Measurements from ENCODE around the gene DMRTA1.
"Not testable (repeated sequence)": the region's sequence is repeated elsewhere in the genome, so short reads cannot be mapped to it uniquely, and the experiment has no call there.

DMRTA1 gene, protein sequence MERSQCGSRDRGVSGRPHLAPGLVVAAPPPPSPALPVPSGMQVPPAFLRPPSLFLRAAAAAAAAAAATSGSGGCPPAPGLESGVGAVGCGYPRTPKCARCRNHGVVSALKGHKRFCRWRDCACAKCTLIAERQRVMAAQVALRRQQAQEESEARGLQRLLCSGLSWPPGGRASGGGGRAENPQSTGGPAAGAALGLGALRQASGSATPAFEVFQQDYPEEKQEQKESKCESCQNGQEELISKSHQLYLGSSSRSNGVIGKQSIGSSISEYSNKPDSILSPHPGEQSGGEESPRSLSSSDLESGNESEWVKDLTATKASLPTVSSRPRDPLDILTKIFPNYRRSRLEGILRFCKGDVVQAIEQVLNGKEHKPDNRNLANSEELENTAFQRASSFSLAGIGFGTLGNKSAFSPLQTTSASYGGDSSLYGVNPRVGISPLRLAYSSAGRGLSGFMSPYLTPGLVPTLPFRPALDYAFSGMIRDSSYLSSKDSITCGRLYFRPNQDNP

DNA sequence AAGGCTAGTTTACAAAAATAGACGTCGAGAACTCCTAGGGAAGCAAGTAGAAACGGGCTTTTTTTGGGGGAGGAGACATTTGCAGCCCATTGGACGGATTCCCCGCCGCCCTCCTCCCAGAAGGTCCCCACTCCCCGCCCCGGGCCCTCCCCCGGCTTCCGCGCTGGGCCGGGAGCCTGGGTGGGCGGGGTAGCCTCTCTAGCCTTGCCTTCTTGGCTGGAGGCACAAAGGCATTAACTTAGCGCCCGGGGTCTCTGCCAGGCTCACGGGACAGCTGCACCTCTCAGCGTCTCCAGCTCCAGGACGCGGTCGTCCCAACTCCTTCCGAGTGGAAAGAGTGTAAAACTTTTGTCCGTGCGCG lies at the start of gene DMRTA1:
DMRTA1 (plus strand) TSS at position 236 of the 361 bp plus-strand sequence. CDS start 242 bp downstream, outside the sequence.
- no peak for DNase-seq

DNA sequence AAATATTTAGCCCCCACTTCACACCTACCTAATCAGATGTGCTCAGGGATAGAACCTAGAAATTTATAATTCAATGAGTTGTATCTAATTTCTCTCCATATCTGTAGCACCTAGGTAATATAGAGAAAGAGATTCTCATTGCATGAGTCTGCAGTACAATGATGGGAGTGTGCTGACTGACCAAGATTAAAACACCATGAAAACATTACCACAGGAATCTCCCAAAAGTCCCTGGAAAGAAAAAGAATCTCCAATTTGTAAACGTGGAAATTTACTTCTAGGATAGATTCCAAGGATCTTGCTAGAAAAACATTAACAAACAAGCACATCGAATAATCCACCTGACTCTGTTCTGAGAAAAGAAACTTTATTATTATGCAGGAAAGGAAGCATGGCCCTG lies 45.0 kb upstream of the DMRTA1 start:
- no peak for DNase-seq

DNA sequence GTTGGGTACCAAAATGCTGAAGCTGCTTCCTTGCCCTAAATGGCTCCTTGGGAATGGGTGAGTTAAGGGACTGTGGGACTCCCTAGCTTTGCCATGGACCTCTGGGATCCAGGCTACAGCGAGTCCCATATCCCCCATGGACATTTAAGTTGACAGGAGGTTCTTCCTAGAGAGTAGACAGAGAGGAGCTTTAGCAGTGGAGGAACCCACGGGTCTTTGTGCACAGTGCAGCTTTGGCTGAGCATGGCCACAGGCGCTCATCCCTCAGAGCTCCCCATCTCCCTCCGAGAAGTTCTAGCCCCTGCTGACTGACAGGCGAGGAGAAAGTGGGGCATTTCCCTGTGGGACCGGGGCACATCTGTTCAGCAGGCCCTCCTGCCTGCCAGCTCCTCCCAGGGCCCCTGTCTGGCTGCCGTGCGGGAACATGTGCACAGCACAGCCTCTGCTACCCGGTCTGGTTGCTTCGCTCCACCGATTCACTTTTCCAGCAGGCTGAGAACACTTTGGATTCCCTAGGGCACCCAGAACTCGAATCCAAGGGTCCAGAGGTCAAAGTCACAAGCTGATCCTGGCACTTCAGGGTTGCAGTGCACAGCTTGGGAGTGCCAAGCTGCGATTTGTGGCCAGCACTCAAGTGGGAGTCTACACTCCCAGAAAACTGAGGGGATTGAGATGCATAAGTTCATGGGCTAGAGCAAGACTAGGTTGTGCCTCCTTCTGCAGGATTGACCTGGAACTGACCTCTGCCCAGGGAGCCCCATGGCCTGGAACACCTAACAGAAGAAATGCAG lies 40.6 kb upstream of the DMRTA1 start:
- no peak for DNase-seq

DNA sequence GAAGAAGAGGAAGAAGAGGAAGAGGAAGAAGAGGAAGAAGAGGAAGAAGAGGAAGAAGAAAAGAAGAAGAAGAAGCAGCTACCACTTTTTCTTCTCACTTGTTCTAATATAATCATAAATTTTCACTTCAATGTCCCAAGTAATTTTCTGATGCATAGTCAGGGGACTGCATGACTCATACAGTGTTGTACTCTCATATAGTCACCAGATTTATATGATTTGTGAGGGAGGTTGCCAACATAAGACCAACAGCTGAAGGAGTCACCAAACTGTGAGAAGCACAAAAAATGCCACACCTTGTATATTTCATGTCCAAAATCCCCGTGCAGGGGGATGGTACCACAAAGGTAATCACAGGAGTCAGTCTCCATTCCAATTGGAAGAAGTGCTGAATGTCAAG lies 32.7 kb upstream of the DMRTA1 start:
- DNase-seq, result no peak

DNA sequence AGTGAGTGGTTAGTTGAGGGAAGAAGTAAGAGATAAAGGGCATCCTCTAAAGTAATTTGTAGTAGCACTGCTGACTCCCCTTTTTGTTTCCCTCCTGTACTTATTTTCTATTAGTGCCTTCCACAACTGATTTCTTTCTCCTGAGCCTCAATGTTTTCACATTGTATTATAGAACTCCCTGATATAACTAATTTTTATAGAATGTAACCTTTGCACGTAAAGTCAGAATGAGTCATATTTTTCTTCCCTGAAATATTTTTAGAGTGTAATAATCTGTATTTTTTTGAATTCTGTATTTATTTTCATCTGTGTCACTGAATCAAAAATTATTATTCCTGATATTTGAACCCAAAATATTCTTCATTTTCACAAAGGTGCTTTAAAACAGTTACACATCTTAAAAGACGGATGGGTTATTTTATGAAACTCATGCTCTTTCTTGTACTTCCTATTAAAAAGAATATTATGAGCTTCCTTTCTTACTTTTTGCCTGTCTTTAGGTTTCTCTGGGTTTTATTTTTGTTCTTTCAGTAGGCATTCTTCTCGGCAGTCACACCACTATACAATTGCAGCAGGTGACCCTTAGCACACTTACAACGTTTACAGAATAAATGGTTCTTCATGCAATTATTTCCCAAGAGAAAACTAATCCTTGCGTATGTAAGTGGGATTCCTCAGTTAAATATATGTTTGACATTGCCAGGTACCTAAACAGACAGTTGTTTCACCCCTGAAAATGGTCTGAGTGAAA lies 30.5 kb upstream of the DMRTA1 start:
- no peak for DNase-seq

DNA sequence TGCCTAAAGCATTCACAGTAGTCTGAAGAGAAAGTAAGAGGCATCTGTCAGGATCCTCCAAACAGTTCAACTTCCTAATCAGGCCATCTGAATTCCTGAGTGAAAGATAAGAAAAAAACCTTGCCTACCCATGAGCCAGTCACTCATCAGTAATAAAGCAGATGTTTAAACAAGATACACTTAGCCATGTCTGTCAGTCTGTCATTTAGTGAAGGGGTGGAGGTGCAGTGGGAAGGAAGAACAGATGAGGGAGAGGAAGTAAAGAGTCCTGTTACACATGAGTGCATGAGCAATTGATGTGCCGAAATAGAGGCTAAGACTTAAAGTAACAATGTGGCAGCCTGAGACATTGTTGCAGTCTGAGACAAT lies 29.9 kb upstream of the DMRTA1 start:
- no peak for DNase-seq

DNA sequence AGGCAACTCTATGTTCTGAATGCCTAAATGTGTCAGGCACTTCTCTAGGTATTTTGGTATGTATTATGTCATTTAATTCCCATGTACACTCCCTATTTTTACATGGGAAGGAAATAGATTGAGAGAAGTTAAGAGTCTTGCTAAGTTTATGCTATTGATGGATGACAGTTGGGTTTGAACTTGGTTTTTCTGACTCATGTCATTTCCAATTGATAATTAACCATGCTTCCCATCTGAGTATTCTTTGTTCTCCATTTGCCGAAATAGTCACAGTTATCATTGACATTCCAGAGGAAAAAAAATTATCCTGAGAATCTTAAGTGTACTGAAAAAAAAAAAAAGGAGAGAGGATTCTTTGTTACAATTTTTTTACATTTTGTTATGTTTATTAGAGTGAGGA lies 23.1 kb upstream of the DMRTA1 start:
- no peak for DNase-seq

DNA sequence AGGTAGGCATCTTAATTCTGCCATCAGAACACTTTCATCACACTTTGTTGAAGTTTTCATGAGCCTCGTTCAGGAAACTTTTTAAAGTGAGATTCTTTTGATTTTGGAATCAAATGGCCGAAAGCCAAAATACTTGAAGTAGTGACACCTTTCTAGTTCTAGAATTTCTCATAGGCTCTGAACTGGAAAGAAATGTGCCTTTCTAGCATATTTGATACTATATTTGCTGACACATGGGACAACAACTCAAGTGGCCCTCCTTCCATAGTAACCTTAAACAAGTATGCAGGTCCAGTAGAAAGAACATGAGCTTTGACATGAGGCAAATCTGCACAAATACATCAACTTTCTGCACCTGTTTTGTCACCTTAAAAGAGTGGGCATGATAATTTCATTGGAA lies 22.0 kb upstream of the DMRTA1 start:
- no peak for DNase-seq

DNA sequence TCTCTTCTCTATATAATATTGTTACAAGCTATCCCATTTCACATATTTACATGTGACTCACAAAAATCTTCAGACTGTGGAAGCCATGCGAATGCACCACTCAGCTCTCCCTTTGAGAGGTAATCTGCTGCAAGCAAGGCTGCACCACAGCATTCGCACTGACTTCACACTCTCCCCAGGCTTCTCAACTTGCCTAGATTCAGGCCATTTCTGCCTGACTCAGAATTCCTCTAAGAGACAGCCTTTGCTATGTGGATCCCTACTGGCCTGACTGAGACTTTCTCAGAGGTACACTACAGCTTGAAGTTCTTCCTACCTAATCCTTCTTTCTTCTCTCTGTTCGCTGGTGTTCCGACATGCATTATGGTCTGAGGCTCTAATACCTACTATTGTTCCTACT lies 21.1 kb upstream of the DMRTA1 start:
- DNase-seq, result no peak

DNA sequence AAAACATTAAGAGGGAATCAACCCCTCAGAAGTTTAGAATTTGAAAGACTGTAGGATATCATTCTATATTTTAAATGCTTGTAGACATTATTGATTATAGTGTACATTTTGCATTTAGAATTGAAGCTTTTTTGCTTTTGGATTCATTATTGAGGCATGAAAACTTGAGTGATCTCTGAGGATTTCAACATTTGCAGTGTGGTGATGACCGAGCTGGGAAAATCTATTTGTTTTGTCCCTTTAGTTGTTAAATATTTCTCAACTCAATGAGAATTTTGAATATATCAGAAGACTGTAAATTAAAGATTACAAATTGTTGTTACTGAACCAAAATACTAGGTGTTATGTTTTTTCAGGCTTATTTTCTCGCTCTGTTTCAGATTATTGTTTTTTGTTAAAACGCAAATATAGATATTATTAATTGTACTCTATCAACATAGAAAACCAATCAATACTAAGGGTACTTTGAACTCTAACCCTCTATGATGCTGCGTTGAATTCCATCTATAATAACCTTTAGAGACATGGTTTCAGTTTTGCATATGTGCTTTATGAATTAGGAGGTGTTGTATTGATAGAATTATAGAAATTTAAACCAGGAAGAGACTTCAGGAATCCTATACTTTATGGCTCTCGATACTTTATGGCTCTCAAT lies 19.3 kb upstream of the DMRTA1 start:
- no peak for DNase-seq

DNA sequence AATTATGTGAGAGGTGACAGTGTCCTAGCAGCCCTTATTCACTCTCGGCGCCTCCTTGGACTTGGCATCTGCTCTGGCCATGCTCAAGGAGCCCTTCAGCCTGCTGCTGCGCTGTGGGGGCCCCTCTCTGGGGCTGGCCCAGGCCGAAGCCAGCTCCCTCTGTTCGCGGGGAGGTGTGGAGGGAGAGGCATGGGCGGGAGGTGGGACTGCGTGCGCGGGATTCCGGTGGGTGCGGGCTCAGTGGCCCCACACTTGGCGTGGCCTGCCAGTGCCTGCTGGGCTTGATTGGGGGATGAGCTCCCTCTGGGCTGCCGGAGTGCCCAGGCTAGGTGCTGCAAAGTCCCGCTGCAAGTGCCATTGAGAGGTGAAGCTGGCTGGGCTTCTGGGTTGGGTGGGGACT lies 12.9 kb upstream of the DMRTA1 start:
- DNase-seq, result no peak

DNA sequence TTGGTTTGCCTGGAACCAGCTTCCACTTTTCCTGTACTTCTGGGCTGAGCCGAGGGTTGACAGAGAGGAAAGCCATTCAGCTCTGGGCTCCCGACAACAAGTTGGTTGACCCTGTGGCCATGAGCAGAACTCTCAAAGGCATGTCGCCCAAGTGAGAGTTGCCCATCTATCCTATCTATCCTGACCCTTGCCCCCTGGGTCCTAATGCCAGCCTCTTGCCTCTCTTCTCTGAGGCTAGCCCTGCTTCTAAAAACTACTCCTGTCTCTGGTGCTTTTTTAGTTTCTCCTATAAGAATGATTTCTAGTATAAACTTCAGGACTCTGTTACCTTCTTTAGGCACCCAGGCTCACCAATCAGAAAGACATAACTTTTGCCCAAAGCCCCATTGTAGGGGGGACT lies 11.4 kb upstream of the DMRTA1 start:
- not testable (repeated sequence) for DNase-seq

DNA sequence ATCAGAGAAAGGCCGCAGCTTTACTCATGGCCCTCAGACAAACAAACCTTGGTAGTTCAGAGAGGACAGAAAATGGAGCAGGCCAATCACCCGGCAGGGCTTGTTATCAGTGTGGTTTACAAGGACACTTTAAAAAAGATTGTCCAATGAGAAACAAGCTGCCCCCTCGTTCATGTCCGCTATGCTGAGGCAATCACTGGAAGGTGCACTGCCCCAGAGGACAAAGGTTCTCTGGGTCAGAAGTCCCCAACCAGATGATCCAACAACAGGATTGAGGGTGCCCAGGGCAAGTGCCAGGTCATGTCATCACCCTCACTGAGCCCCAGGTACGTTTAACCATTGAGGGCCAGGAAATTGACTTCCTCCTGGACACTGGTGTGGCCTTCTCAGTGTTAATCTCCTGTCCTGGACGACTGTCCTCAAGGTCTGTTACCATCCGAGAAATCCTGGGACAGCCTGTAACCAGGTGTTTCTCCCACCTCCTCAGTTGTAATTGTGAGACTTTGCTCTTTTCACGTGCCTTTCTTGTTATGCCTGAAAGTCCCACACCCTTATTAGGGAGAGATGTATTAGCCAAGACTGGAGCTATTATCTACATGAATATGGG lies 9.1 kb upstream of the DMRTA1 start:
- DNase-seq, result not testable (repeated sequence)

DNA sequence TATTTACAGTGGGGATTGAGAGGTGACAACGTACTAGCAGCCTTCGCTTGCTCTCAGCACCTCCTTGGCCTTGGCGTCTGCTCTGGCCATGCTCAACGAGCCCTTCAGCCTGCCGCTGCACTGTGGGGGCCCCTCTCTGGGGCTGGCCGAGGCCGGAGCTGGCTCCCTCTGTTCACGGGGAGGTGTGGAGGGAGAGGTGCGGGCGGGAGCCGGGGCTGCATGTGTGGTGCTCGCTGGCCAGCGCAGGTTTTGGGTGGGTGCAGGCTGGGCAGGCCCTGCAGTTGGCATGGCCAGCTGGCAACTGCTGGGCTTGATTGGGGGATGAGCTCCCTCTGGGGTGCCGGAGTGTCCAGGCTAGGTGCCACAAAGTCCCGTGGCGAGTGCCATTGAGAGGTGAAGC lies 5.8 kb upstream of the DMRTA1 start:
- DNase-seq, result no peak

DNA sequence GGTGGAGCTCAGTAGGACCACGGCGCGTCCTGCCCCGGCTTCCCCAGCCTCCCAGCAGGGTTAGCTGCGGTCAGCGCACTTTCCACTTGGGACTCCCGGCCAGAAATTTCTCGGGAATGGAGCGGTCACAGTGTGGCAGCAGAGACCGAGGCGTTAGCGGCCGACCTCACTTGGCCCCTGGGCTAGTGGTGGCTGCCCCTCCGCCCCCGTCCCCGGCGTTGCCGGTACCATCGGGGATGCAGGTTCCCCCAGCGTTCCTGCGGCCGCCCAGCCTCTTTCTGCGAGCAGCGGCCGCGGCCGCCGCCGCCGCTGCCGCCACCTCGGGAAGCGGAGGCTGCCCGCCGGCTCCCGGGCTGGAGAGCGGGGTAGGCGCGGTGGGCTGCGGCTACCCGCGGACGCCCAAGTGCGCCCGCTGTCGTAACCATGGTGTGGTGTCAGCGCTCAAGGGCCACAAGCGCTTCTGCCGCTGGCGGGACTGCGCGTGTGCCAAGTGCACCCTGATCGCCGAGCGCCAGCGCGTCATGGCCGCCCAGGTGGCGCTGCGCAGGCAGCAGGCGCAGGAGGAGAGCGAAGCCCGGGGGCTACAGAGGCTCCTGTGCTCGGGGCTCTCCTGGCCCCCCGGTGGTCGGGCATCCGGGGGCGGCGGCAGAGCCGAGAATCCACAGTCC lies 460 bp downstream of the DMRTA1 start:
- DNase-seq, result no peak

DNA sequence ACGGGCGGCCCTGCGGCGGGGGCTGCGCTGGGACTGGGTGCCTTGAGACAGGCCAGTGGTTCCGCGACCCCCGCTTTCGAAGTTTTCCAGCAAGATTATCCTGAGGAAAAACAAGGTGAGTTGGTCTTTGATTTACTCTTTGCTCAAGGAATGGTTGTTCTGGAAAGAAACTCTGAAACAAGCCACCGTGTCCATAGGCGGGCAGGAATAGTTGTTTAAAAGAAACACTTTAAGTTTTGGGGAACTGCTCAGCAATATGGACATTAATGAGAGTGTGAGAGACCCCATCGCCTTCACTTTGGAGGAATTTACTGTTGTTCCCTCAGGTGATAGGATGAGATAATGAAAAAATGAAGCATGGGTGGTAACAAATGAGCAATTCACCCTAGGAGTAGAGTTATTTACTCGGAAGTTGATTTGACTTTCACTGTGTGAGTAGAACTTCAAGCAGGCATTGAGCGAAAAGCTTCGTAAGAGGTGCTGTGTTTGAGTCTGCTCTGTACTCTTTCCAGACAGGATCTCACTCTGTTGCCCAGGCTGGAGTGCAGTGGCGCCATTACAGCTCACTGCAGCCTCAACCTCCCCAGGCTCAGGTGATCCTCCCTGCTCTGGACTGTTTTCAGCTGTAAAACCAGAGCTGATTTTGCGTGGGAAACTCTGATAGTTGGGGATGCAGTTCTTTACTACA lies 1.1 kb downstream of the DMRTA1 start:
- DNase-seq, result no peak

DNA sequence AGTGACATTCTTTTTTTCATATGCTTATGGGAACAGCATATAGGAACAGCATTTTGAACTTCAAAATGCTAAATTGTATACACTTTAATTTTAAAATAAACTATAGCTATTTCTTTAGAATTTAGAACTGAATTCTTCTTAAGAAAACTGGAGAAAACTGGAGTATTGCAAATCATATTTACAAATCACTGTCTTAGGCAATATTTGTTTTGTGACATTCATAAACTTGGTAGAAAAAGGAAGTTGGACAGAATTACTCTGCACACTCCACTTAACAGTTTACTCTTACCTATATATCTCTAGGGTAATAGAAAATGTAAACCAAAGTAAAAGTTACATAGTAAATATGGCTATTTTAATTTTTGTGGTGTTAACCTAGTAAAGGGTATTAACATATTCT lies 3.1 kb downstream of the DMRTA1 start:
- DNase-seq, result no peak

DNA sequence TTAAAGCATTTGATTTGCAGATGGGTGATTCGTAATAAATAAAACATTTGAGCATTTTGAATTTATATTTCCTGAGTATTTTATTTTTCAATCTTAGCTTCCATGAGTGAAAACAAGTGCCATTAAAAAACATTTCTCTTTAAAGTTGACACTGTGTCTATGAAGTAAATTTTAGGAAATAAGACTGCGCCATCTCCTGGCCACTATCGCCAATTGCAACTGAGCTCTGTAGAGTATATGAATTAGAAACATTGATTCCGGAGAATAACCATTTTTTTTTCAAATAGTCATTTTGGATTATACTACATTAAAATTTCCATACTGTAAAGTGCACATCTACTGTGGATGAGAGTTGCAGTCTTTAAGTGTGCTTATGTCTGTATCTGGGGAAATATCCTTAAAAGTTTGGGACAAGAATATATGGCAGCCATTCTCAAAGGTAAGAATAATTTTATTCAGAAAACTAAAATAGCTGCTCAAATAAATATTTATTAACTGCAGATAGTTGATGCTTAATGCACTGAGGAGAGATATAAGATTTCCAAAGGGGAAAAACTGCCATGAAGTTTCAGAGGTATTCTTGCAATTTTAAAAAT lies 5.9 kb downstream of the DMRTA1 start:
- DNase-seq, result no peak

DNA sequence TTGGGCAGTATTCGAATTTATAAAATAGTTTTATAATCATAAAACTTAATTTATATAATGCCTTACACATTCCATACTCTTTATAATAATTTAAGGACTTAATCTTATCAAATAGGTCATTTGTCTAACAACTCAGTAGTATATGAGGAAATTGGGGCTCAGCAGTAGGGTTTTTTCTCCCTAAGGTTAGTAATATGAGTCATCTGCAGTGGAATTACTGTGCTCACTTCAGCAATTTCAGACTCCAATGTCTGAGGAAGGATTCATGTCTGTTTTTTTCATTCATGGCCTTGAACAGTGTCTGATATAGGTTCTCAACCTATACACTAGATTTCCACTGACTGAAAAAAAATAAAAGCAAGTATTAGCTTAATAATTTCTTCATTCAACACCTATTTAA lies 7.4 kb downstream of the DMRTA1 start:
- no peak for DNase-seq

DNA sequence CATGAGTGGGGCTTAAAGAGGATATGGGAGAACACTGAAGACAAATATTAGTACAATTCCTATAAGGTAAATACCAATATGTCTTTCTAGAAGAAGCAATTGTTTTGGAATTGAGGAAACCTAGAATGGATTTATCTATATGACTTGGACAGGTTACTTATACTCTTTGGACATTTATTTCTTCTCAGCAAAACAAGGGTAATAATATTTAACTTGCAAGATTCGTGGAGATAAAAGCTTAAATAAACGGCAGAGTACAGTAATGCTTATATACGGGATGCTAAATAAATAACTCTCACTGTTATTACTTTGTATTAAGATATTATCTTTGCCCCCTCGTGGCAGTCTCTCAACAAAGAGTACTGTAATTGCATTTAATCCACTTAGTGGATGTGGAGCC lies 8.6 kb downstream of the DMRTA1 start:
- DNase-seq, result no peak

DNA sequence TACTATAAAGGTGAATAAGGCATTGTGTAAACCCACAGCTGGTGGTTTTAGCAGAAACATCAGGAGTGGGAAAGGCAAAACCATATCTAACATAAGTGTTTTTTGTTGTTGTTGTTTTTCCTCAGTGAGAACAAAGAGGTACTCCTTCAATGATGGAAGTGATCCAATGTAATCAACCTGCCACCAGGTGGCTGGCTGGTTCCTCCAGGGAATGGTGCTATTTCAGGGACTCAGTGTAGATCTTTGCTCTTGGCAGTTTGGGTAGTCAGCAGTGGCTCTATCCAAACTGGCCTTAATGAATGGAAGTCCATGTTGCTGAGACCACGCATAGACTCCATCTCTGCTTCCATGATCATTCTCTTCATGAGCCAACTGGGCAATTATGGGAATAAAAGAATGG lies 10.8 kb downstream of the DMRTA1 start:
- no peak for DNase-seq
